Naive thymus-derived CD4-positive, alpha-beta T cell (primary cell): ENCODE measurements around the gene SUGCT. TPM values are rescaled to one million over a fixed set of nuclear protein-coding genes. Genes with fewer than 3 reads are reported as not detected.

Experiments
- ATAC-seq: fragments of 150-1000 bp; cut with Tn5 transposase; 2 replicates; pipeline ENCODE4 v1.10.0; 2021; ENCODE audit warnings: mild to moderate bottlenecking, moderate library complexity
- CTCF ChIA-PET: fragments of 350-600 bp; sonication (Branson Sonifier 250); formaldehyde crosslinking; loops from one replicate; lab custom pipeline; 2021; ENCODE audit warnings: antibody characterized with exemption; lab: Charles Lee
- POLR2A ChIA-PET: fragments of 350-600 bp; sonication (Branson Sonifier 250); formaldehyde crosslinking; loops from one replicate; lab custom pipeline; 2021; ENCODE audit warnings: antibody characterized with exemption, inconsistent platforms; lab: Charles Lee
- DNase-seq, 9 donors: peaks; one replicate each; pipeline versions ENCODE4 v3.0.0 to v3.0.0-alpha.2; 2020 to 2022; ENCODE audit warnings: mixed read lengths in 1 of 9
- H3K27ac ChIP-seq: one replicate; pipeline ENCODE4 v1.7.0; 2013; ENCODE audit warnings: mild to moderate bottlenecking, low read depth, low read length, moderate library complexity
- H3K27me3 ChIP-seq, 2 donors: one replicate each; pipeline ENCODE4 v1.7.0; 2013; ENCODE audit warnings: low read length in 2 of 2, mild to moderate bottlenecking in 2 of 2, moderate library complexity in 2 of 2; ENCODE audit not compliant: control insufficient read depth in 2 of 2, insufficient read depth in 2 of 2
- H3K36me3 ChIP-seq, 3 experiments: 1 replicate in 2 of 3; 2 replicates in 1 of 3; pipeline ENCODE4 v1.7.0; 2013; ENCODE audit warnings: low read length in 3 of 3, mild to moderate bottlenecking in 3 of 3, moderate library complexity in 1 of 3; ENCODE audit not compliant: insufficient read depth in 3 of 3, control insufficient read depth in 2 of 3
- H3K4me1 ChIP-seq, 2 donors: one replicate each; pipeline ENCODE4 v1.7.0; 2013; ENCODE audit warnings: low read length in 2 of 2, mild to moderate bottlenecking in 2 of 2, moderate library complexity in 1 of 2; ENCODE audit not compliant: control insufficient read depth in 2 of 2, insufficient read depth in 2 of 2
- H3K4me3 ChIP-seq: 2 replicates; pipeline ENCODE4 v1.7.0; 2013; ENCODE audit warnings: mild to moderate bottlenecking, low read length
- H3K9me3 ChIP-seq, 3 experiments: 1 replicate in 2 of 3; 2 replicates in 1 of 3; pipeline ENCODE4 v1.7.0; 2013; ENCODE audit warnings: low read length in 3 of 3; ENCODE audit not compliant: control insufficient read depth in 2 of 3
- H3K27ac Mint-ChIP-seq, 9 donors: one replicate each; pipeline ENCODE4 v1.8.0; 2020 to 2022; ENCODE audit warnings: mixed read lengths in 9 of 9, mild to moderate bottlenecking in 8 of 9, moderate library complexity in 5 of 9, inconsistent platforms in 2 of 9
- H3K27me3 Mint-ChIP-seq, 5 donors: one replicate each; pipeline ENCODE4 v1.8.0; 2021 to 2022; ENCODE audit warnings: mixed read lengths in 5 of 5, mild to moderate bottlenecking in 1 of 5
- H3K36me3 Mint-ChIP-seq, 5 donors: one replicate each; pipeline ENCODE4 v1.8.0; 2020 to 2022; ENCODE audit warnings: mixed read lengths in 5 of 5, mild to moderate bottlenecking in 3 of 5, inconsistent platforms in 1 of 5
- H3K4me1 Mint-ChIP-seq, 7 donors: one replicate each; pipeline ENCODE4 v1.8.0; 2020 to 2022; ENCODE audit warnings: mixed read lengths in 7 of 7, mild to moderate bottlenecking in 3 of 7, inconsistent platforms in 1 of 7
- H3K4me3 Mint-ChIP-seq, 10 donors: one replicate each; pipeline ENCODE4 v1.8.0; 2020 to 2022; ENCODE audit warnings: mild to moderate bottlenecking in 10 of 10, mixed read lengths in 10 of 10, moderate library complexity in 6 of 10, inconsistent platforms in 2 of 10
- H3K9me3 Mint-ChIP-seq, 11 donors: one replicate each; pipeline ENCODE4 v1.8.0; 2020 to 2022; ENCODE audit warnings: mixed read lengths in 11 of 11, mild to moderate bottlenecking in 4 of 11, inconsistent platforms in 1 of 11, moderate library complexity in 1 of 11
- intact Hi-C, 2 donors: fragments of 100-400 bp; cut with micrococcal nuclease; formaldehyde crosslinking; loops; one replicate each; pipeline ENCODE4 v1.15.1; 2023
- polyA plus RNA-seq, 2 donors: library from polyadenylated mRNA; unstranded; fragments of 300-500 nt; fragmentation: Illumina TruSeq; gene quantifications; one replicate each; pipeline ENCODE4 v1.2.3, GENCODE V29; 2021
- total RNA-seq, 6 experiments: library from RNA in 5 of 6; stranded (reverse) in 5 of 6; gene quantifications; 1 replicate in 5 of 6; 2 replicates in 1 of 6; pipeline ENCODE4 v1.2.3 and lab custom pipeline; 2021 to 2026

Gene SUGCT
- total and polyA plus RNA-seq, 7 experiments from 2014 or later: 0.95 to 2.7 (median 2.2) TPM; not detected in 1

DNA sequence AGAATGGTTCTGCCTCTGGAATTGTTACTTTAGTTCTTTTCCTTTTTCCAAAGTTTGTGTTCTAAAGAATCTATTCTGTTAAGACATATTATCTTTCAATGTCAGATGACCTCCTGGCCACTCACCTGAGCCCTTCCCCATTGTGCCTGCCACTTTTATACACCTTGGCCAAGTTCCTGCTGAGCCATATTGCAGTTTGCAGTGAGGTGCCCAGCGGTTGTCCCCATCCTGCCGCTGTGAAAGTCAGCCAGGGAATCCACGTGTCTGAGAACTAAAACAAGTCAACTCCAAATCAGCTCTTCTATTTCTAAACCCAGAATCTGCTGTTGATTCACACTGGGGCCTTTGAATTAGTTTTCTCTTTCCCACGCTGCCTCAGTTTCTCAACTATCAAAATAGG, 641.1 kb downstream of the SUGCT start:
- DNase-seq (no peak), ATAC-seq (no peak)
- Histone ChIP-seq H3K4me1 (no peaks in the 10 kb centered on the region), H3K4me3 (no peak overlapping the region), H3K36me3 (no peaks in the 10 kb centered on the region), H3K27me3 (no peaks in the 10 kb centered on the region), H3K27ac (no peak overlapping the region), H3K9me3 (no peaks in the 10 kb centered on the region)
- POLR2A ChIA-PET: no interaction called here
- Mint-ChIP-seq H3K4me3 (no peak overlapping the region), H3K36me3 (no peaks in the 10 kb centered on the region), H3K4me1 (peaks cover 0 to 2% (median 0%) of the 10 kb centered on the region in 7 donors), H3K9me3 (no peaks in the 10 kb centered on the region), H3K27ac (no peak overlapping the region), H3K27me3 (no peaks in the 10 kb centered on the region)
- CTCF ChIA-PET: no interaction called here
- intact Hi-C loops: no loop called here

GRCh38 chr7:40777730-40778312, 643.0 kb downstream of the SUGCT start:
- Mint-ChIP-seq H3K4me3 (no peak overlapping the region), H3K36me3 (no peaks in the 10 kb centered on the region), H3K4me1 (peaks cover 0 to 2% (median 0%) of the 10 kb centered on the region in 7 donors), H3K27me3 (no peaks in the 10 kb centered on the region), H3K9me3 (no peaks in the 10 kb centered on the region), H3K27ac (no peak overlapping the region)
- ATAC-seq (no peak), DNase-seq (no peak)
- Histone ChIP-seq H3K27ac (no peak overlapping the region), H3K4me1 (no peaks in the 10 kb centered on the region), H3K4me3 (no peak overlapping the region), H3K9me3 (no peaks in the 10 kb centered on the region), H3K36me3 (no peaks in the 10 kb centered on the region), H3K27me3 (no peaks in the 10 kb centered on the region)
- CTCF ChIA-PET: no interaction called here
- POLR2A ChIA-PET: no interaction called here
- intact Hi-C loops: no loop called here

- POLR2A ChIA-PET: no interaction called here
- no peaks in the 10 kb centered on the region for H3K27me3 ChIP-seq
- no peaks in the 10 kb centered on the region for H3K36me3 Mint-ChIP-seq
- peaks cover 0 to 2% (median 0%) of the 10 kb centered on the region in 7 donors for H3K4me1 Mint-ChIP-seq
- no peaks in the 10 kb centered on the region for H3K27me3 Mint-ChIP-seq
- intact Hi-C loops: no loop called here
- no peak overlapping the region for H3K4me3 Mint-ChIP-seq
- no peaks in the 10 kb centered on the region for H3K4me1 ChIP-seq
- ATAC-seq: no peak
- H3K27ac ChIP-seq: no peak overlapping the region
- CTCF ChIA-PET: no interaction called here
- no peaks in the 10 kb centered on the region for H3K9me3 Mint-ChIP-seq
- H3K9me3 ChIP-seq: no peaks in the 10 kb centered on the region
- no peak overlapping the region for H3K27ac Mint-ChIP-seq
- H3K4me3 ChIP-seq: no peak overlapping the region
- H3K36me3 ChIP-seq: no peaks in the 10 kb centered on the region
- no peak for DNase-seq
Measured at GRCh38 chr7:40780460-40780859, 645.7 kb downstream of the SUGCT start.

DNA sequence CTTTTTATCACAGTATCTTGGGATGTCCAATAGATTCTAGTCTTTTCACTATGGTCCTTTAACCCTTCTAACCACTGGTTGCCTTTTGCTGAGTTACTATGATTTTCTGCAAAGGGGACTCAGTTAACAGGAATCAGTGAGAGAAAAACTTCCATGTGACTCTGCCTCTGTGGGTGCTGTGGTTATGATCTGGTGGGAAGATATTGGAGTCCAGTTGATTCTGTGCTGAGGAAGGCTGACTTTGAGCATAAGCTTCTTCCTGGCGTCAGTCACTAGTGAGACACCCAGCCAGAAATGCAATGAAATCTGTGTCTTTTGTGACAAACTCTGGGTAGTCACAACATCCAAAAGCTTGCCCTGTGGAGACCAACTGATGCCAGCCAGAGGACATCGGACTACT, 648.0 kb downstream of the SUGCT start:
- Histone ChIP-seq H3K4me1 (no peaks in the 10 kb centered on the region), H3K4me3 (no peak overlapping the region), H3K36me3 (no peaks in the 10 kb centered on the region), H3K27me3 (no peaks in the 10 kb centered on the region), H3K9me3 (no peaks in the 10 kb centered on the region), H3K27ac (no peak overlapping the region)
- no peaks in the 10 kb centered on the region for H3K36me3 Mint-ChIP-seq
- H3K9me3 Mint-ChIP-seq: no peaks in the 10 kb centered on the region
- ChIA-PET CTCF (no interaction called here), POLR2A (no interaction called here)
- ATAC-seq (no peak), DNase-seq (no peak)
- no peaks in the 10 kb centered on the region for H3K27me3 Mint-ChIP-seq
- H3K27ac Mint-ChIP-seq: no peak overlapping the region
- peaks cover 0 to 2% (median 0%) of the 10 kb centered on the region in 7 donors for H3K4me1 Mint-ChIP-seq
- intact Hi-C loops: no loop called here
- no peak overlapping the region for H3K4me3 Mint-ChIP-seq

- ATAC-seq: no peak
Measured at GRCh38 chr7:40784176-40784575, 649.4 kb downstream of the SUGCT start.

DNA sequence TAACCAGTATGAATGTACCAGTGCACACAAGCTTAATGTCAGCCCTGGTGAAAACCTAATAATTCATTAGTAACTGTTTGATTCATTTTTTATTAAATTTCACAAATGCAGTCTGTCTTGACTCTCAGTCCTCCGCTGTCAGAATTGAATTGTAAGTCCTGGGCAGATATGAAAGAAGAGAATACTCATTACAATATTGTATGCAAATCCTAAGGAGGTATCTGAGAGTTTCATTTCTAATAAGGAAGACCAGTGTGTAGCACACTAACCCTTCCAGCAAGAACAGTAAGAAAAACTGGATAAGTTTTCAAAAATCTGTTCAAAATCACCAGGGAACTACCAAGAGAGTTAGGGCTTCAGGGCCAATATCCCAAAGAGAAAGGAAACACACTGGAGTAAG, 652.1 kb downstream of the SUGCT start:
- Histone ChIP-seq H3K9me3 (no peaks in the 10 kb centered on the region), H3K27ac (no peak overlapping the region), H3K27me3 (no peaks in the 10 kb centered on the region), H3K36me3 (no peaks in the 10 kb centered on the region), H3K4me1 (no peaks in the 10 kb centered on the region), H3K4me3 (no peak overlapping the region)
- ChIA-PET CTCF (no interaction called here), POLR2A (no interaction called here)
- Mint-ChIP-seq H3K27ac (no peak overlapping the region), H3K27me3 (no peaks in the 10 kb centered on the region), H3K4me3 (no peak overlapping the region), H3K4me1 (no peaks in the 10 kb centered on the region), H3K9me3 (peaks cover 0 to 4% (median 0%) of the 10 kb centered on the region in 11 donors), H3K36me3 (no peaks in the 10 kb centered on the region)
- ATAC-seq (no peak), DNase-seq (no peak)
- intact Hi-C loops: no loop called here

More at GRCh38 chr7:40784176-40784575, 649.4 kb downstream of the SUGCT start:
- Mint-ChIP-seq H3K4me1 (peaks cover 0 to 2% (median 0%) of the 10 kb centered on the region in 7 donors), H3K4me3 (no peak overlapping the region), H3K27ac (no peak overlapping the region), H3K9me3 (peaks cover 0 to 2% (median 0%) of the 10 kb centered on the region in 11 donors), H3K27me3 (no peaks in the 10 kb centered on the region), H3K36me3 (no peaks in the 10 kb centered on the region)
- intact Hi-C loops: no loop called here
- no peak overlapping the region for H3K27ac ChIP-seq
- DNase-seq: no peak
- H3K4me1 ChIP-seq: no peaks in the 10 kb centered on the region
- H3K27me3 ChIP-seq: no peaks in the 10 kb centered on the region
- POLR2A ChIA-PET: no interaction called here
- CTCF ChIA-PET: no interaction called here
- H3K4me3 ChIP-seq: no peak overlapping the region
- no peaks in the 10 kb centered on the region for H3K36me3 ChIP-seq
- H3K9me3 ChIP-seq: no peaks in the 10 kb centered on the region

GRCh38 chr7:40793132-40793531, 658.3 kb downstream of the SUGCT start:
- H3K27ac ChIP-seq: no peak overlapping the region
- Mint-ChIP-seq H3K4me3 (no peak overlapping the region), H3K27me3 (no peaks in the 10 kb centered on the region), H3K4me1 (no peaks in the 10 kb centered on the region), H3K9me3 (peaks cover 0 to 4% (median 0%) of the 10 kb centered on the region in 11 donors), H3K36me3 (no peaks in the 10 kb centered on the region), H3K27ac (no peak overlapping the region)
- H3K4me1 ChIP-seq: no peaks in the 10 kb centered on the region
- intact Hi-C loops: no loop called here
- ATAC-seq (no peak), DNase-seq (no peak)
- no peaks in the 10 kb centered on the region for H3K9me3 ChIP-seq
- no peak overlapping the region for H3K4me3 ChIP-seq
- ChIA-PET CTCF (no interaction called here), POLR2A (no interaction called here)
- H3K27me3 ChIP-seq: no peaks in the 10 kb centered on the region
- H3K36me3 ChIP-seq: no peaks in the 10 kb centered on the region
